K562 (cell line): Measurements from ENCODE around the gene OR7G3. TPM values are rescaled to one million over a fixed set of nuclear protein-coding genes. Genes with fewer than 3 reads are reported as not detected.

ENCODE experiments used
- ARID1B ChIP-seq: fragments of 450-650 bp; IDR thresholded peaks from 2 replicates; pipeline ENCODE4 v1.6.1; 2016; ENCODE audit warnings: antibody characterized with exemption, mild to moderate bottlenecking, inconsistent platforms
- CBFA2T2 ChIP-seq: fragments of 450-650 bp; conservative IDR thresholded peaks from 2 replicates; pipeline ENCODE4 v1.6.1; 2017; ENCODE audit warnings: mild to moderate bottlenecking
- CGGBP1 ChIP-seq: fragments of 250-450 bp; sonication (Bioruptor Pico); IDR thresholded peaks from 2 replicates; pipeline ENCODE4 v1.9.0; 2021; ENCODE audit warnings: mild to moderate bottlenecking
- CTBP1 ChIP-seq: fragments of 450-650 bp; IDR thresholded peaks from 2 replicates; pipeline ENCODE4 v1.6.1; 2016; ENCODE audit warnings: borderline replicate concordance
- HBP1 ChIP-seq: fragments of 450-650 bp; formaldehyde crosslinking; IDR thresholded peaks from 2 replicates; pipeline ENCODE4 v1.4.0; 2022; ENCODE audit warnings: missing genetic modification characterization
- HDAC1 ChIP-seq, 2 experiments: fragments of 450-650 bp; IDR thresholded peaks; 2 replicates each; pipeline ENCODE4 v1.6.1; 2016 to 2017; ENCODE audit warnings: inconsistent platforms in 1 of 2, mild to moderate bottlenecking in 1 of 2, moderate library complexity in 1 of 2
- HMG20A ChIP-seq: fragments of 450-650 bp; formaldehyde crosslinking; conservative IDR thresholded peaks from 2 replicates; pipeline ENCODE4 v1.4.0; 2020; ENCODE audit warnings: mild to moderate bottlenecking, mixed read lengths
- IFI16 ChIP-seq: fragments of 250-450 bp; sonication (Bioruptor Pico); IDR thresholded peaks from 2 replicates; pipeline ENCODE4 v2.1.2; 2022; ENCODE audit warnings: mild to moderate bottlenecking, inconsistent platforms
- MLLT1 ChIP-seq, 2 experiments: fragments of 450-650 bp; IDR thresholded peaks; 2 replicates each; pipeline ENCODE4 v1.6.1; 2016
- RBM34 ChIP-seq: fragments of 200-400 bp; formaldehyde crosslinking; IDR thresholded peaks from 2 replicates; pipeline ENCODE4 v1.6.1; 2018; ENCODE audit warnings: low read length, borderline replicate concordance; ENCODE audit not compliant: insufficient read depth
- SETDB1 ChIP-seq: IDR thresholded peaks from one replicate; pipeline ENCODE4 v1.6.1; 2012; ENCODE audit warnings: low read length, control low read depth, inconsistent platforms
- SUPT5H ChIP-seq: fragments of 450-650 bp; IDR thresholded peaks from 2 replicates; pipeline ENCODE4 v1.6.1; 2016
- TAF1 ChIP-seq: IDR thresholded peaks from 2 replicates; pipeline ENCODE4 v1.6.1; 2011; ENCODE audit warnings: mild to moderate bottlenecking, low read length, moderate library complexity; ENCODE audit not compliant: insufficient read depth, control insufficient read depth, severe bottlenecking; ENCODE audit errors: extremely low read depth
- TCF3 ChIP-seq: sonication (generic); formaldehyde crosslinking; IDR thresholded peaks from 2 replicates; pipeline ENCODE4 v1.4.0; 2020; ENCODE audit warnings: mild to moderate bottlenecking, missing genetic modification reagents
- TEAD4 ChIP-seq, 2 experiments: sonication (generic) in 1 of 2; formaldehyde crosslinking in 1 of 2; IDR thresholded peaks; 2 replicates each; pipeline versions ENCODE4 v1.6.1 to v1.8.0; 2012 to 2022; ENCODE audit warnings: borderline replicate concordance in 1 of 2, inconsistent platforms in 1 of 2, low read length in 1 of 2, mild to moderate bottlenecking in 1 of 2, missing genetic modification reagents in 1 of 2
- ZBTB34 ChIP-seq: fragments of 250-450 bp; sonication (Bioruptor Pico); IDR thresholded peaks from 2 replicates; pipeline ENCODE4 v1.8.0; 2021; ENCODE audit warnings: mild to moderate bottlenecking, moderate library complexity
- polyA plus RNA-seq, 8 experiments: library from polyadenylated mRNA; depleted of rRNA in 4 of 8; stranded (reverse) in 5 of 8; unstranded in 3 of 8; fragments of >200 nt; fragmentation: Nextera tagmentation in 2 of 8; fragmentation: Illumina TruSeq in 1 of 8; extraction: Ambion mirVana in 2 of 8; extraction: Trizol in 1 of 8; gene quantifications; 2 replicates each; pipeline versions ENCODE4 v1.2.1 to v1.2.3, GENCODE V29; 2011 to 2014; ENCODE audit warnings: inconsistent platforms in 1 of 8, missing spikeins in 1 of 8
- total RNA-seq, 7 experiments: library from RNA; depleted of rRNA in 6 of 7; stranded (reverse); fragments of >200 nt in 6 of 7; fragmentation: Illumina TruSeq in 2 of 7; extraction: Trizol in 2 of 7; gene quantifications; 2 replicates each; pipeline versions ENCODE4 v1.2.1 to v1.2.3, GENCODE V29; 2011 to 2021; ENCODE audit warnings: low replicate concordance in 1 of 7

Gene OR7G3
- total and polyA plus RNA-seq, 9 of the 15 experiments (the other 6 are each of a cell fraction or from before 2014, with no cell fraction given), result not detected

GRCh38 chr19:9115307-9115813, 11.4 kb downstream of the OR7G3 start, which contains the start of gene OR7G1 (continued):
- TF ChIP-seq TAF1, result no peak
- TF ChIP-seq SETDB1, result no peak
- TF ChIP-seq CGGBP1 (CRISPR knock-in tag), result no peak
- peak; percentile 75 for TF ChIP-seq TCF3
- TF ChIP-seq HDAC1 (IDR thresholded peaks at IDR 0.05), result 0 out of 4 replicates have a peak, but pooled peaks of 1 of the 2 experiments have one; percentile 40
- peak; percentile 50 for TF ChIP-seq ARID1B
- TF ChIP-seq MLLT1 (IDR thresholded peaks at IDR 0.05), result peak in 1 of 2 experiments; percentile 56; a peak in 1 of 4 replicates
- TF ChIP-seq RBM34, result no peak
- TF ChIP-seq IFI16, result no peak
- TF ChIP-seq TEAD4 (IDR thresholded peaks at IDR 0.05; ENCODE audit: low read length), result peak; percentile 72; the same call in 1 of the 2 replicates
- TF ChIP-seq TEAD4 (CRISPR knock-in tag; IDR thresholded peaks at IDR 0.05; ENCODE audit: borderline replicate concordance), result no peak
- 0 out of 2 replicates have a peak, but pooled peaks have one; percentile 40 for TF ChIP-seq CBFA2T2
- peak; percentile 49; the same call in 1 of the 2 replicates for TF ChIP-seq CTBP1
- TF ChIP-seq HBP1 (CRISPR knock-in tag), result no peak
- TF ChIP-seq SUPT5H, result no peak
- no peak for TF ChIP-seq ZBTB34 (CRISPR knock-in tag)
- no peak for TF ChIP-seq HMG20A (CRISPR knock-in tag)
